HepG2 (cell line): ENCODE data around the gene HDAC10. TPM values are rescaled to one million over a fixed set of nuclear protein-coding genes. Genes with fewer than 3 reads are reported as not detected.

Source experiments
- BATF2 ChIP-seq: sonication (generic); formaldehyde crosslinking; IDR thresholded peaks from 2 replicates; pipeline ENCODE4 v1.8.0; 2022; ENCODE audit warnings: mild to moderate bottlenecking, missing genetic modification reagents, moderate library complexity
- EHMT2 ChIP-seq: fragments of 200-600 bp; sonication (generic); IDR thresholded peaks from 2 replicates; pipeline ENCODE4 v1.7.0; 2017; ENCODE audit warnings: antibody characterized with exemption, low read depth, low read length, borderline replicate concordance
- HNF4A ChIP-seq: sonication (generic); formaldehyde crosslinking; IDR thresholded peaks from 2 replicates; pipeline ENCODE4 v1.4.0; 2020; ENCODE audit warnings: missing genetic modification reagents
- JUND ChIP-seq: sonication (generic); formaldehyde crosslinking; IDR thresholded peaks from 2 replicates; pipeline ENCODE4 v1.8.0; 2022; ENCODE audit warnings: mild to moderate bottlenecking, missing genetic modification reagents
- MEIS2 ChIP-seq: sonication (generic); formaldehyde crosslinking; IDR thresholded peaks from 2 replicates; pipeline ENCODE4 v1.9.0; 2021; ENCODE audit warnings: mild to moderate bottlenecking, missing genetic modification reagents
- MIER2 ChIP-seq: IDR thresholded peaks from 2 replicates; pipeline ENCODE4 v1.6.1; 2016; ENCODE audit warnings: missing biosample characterization, missing genetic modification reagents
- MXD4 ChIP-seq: IDR thresholded peaks from 2 replicates; pipeline ENCODE4 v1.6.1; 2016; ENCODE audit warnings: mild to moderate bottlenecking, missing biosample characterization, missing genetic modification reagents
- NFIB ChIP-seq: sonication (generic); formaldehyde crosslinking; IDR thresholded peaks from 2 replicates; pipeline ENCODE4 v1.9.0; 2021; ENCODE audit warnings: missing genetic modification reagents, mild to moderate bottlenecking, borderline replicate concordance
- NFIC ChIP-seq: IDR thresholded peaks from 2 replicates; pipeline ENCODE4 v1.6.1; 2012; ENCODE audit warnings: mild to moderate bottlenecking, low read length, inconsistent platforms
- RARA ChIP-seq: IDR thresholded peaks from 2 replicates; pipeline ENCODE4 v1.6.1; 2016; ENCODE audit warnings: missing genetic modification reagents, missing compliant biosample characterization
- RBAK ChIP-seq: sonication (generic); formaldehyde crosslinking; IDR thresholded peaks from 2 replicates; pipeline ENCODE4 v1.5.1; 2020; ENCODE audit warnings: mild to moderate bottlenecking, missing genetic modification reagents
- SRY ChIP-seq: sonication (generic); formaldehyde crosslinking; IDR thresholded peaks from 2 replicates; pipeline ENCODE4 v1.8.0; 2022; ENCODE audit warnings: mild to moderate bottlenecking, missing genetic modification reagents
- THAP8 ChIP-seq: sonication (generic); formaldehyde crosslinking; IDR thresholded peaks from 2 replicates; pipeline ENCODE4 v1.5.1; 2020; ENCODE audit warnings: missing genetic modification reagents, mild to moderate bottlenecking, borderline replicate concordance
- TOE1 ChIP-seq: sonication (generic); formaldehyde crosslinking; IDR thresholded peaks from 2 replicates; pipeline ENCODE4 v1.4.0; 2020; ENCODE audit warnings: mild to moderate bottlenecking, missing genetic modification reagents
- ZNF292 ChIP-seq: sonication (generic); formaldehyde crosslinking; IDR thresholded peaks from 2 replicates; pipeline ENCODE4 v1.8.1; 2022; ENCODE audit warnings: mild to moderate bottlenecking, low read depth, missing genetic modification reagents, borderline replicate concordance
- ZNF543 ChIP-seq: sonication (generic); formaldehyde crosslinking; IDR thresholded peaks from 2 replicates; pipeline ENCODE4 v1.4.0; 2020; ENCODE audit warnings: mild to moderate bottlenecking, missing genetic modification reagents
- polyA plus RNA-seq, 8 experiments: library from polyadenylated mRNA; depleted of rRNA in 3 of 8; stranded (reverse) in 7 of 8; unstranded in 1 of 8; fragments of >200 nt; fragmentation: Illumina TruSeq in 4 of 8; extraction: Trizol in 4 of 8; gene quantifications; 2 replicates each; pipeline versions ENCODE4 v1.2.1 to v1.2.3, GENCODE V29; 2011 to 2016; ENCODE audit warnings: low read depth in 4 of 8, missing spikeins in 1 of 8, mixed read lengths in 1 of 8; ENCODE audit not compliant: insufficient read depth in 1 of 8
- total RNA-seq, 5 experiments: library from RNA; depleted of rRNA; stranded (reverse); fragments of >200 nt; fragmentation: Illumina TruSeq; extraction: Trizol; gene quantifications; 2 replicates each; pipeline ENCODE4 v1.2.3, GENCODE V29; 2016; ENCODE audit warnings: low read depth in 1 of 5
- TF ChIP-seq, protein P1 (sequence below): sonication (generic); formaldehyde crosslinking; IDR thresholded peaks from 2 replicates; pipeline ENCODE4 v1.9.0; 2021; ENCODE audit warnings: missing genetic modification reagents, mild to moderate bottlenecking, borderline replicate concordance
- TF ChIP-seq, protein P2 (sequence below): sonication (generic); formaldehyde crosslinking; IDR thresholded peaks from 2 replicates; pipeline ENCODE4 v1.8.1; 2022; ENCODE audit warnings: mild to moderate bottlenecking, missing genetic modification reagents
- TF ChIP-seq, protein P3 (sequence below): IDR thresholded peaks from 2 replicates; pipeline ENCODE4 v1.6.1; 2018; ENCODE audit warnings: missing genetic modification reagents, mild to moderate bottlenecking, missing compliant biosample characterization
- TF ChIP-seq, protein P4 (sequence below): sonication (generic); formaldehyde crosslinking; IDR thresholded peaks from 2 replicates; pipeline ENCODE4 v1.4.0; 2020; ENCODE audit warnings: missing genetic modification reagents, mild to moderate bottlenecking, borderline replicate concordance

The HDAC10 gene
- total and polyA plus RNA-seq, 2 of the 13 experiments (the other 11 are each of a cell fraction or from before 2014, with no cell fraction given), result 13.9 to 14.9 TPM

GRCh38 chr22:50270666-50271394 is 19.8 kb upstream of the HDAC10 start (continued):
- peak; percentile 83; the same call in 1 of the 2 replicates for TF ChIP-seq ZNF543 (CRISPR knock-in tag)
- TF ChIP-seq, protein P1, sequence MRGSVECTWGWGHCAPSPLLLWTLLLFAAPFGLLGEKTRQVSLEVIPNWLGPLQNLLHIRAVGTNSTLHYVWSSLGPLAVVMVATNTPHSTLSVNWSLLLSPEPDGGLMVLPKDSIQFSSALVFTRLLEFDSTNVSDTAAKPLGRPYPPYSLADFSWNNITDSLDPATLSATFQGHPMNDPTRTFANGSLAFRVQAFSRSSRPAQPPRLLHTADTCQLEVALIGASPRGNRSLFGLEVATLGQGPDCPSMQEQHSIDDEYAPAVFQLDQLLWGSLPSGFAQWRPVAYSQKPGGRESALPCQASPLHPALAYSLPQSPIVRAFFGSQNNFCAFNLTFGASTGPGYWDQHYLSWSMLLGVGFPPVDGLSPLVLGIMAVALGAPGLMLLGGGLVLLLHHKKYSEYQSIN, result no peak
- peak; percentile 82; the same call in 1 of the 2 replicates for TF ChIP-seq MXD4 (CRISPR knock-in tag)
- TF ChIP-seq RBAK (CRISPR knock-in tag), result no peak
- no peak for TF ChIP-seq ZNF292 (CRISPR knock-in tag)
- peak; percentile 72 for TF ChIP-seq RARA
- no peak for TF ChIP-seq HNF4A
- TF ChIP-seq, protein P2, sequence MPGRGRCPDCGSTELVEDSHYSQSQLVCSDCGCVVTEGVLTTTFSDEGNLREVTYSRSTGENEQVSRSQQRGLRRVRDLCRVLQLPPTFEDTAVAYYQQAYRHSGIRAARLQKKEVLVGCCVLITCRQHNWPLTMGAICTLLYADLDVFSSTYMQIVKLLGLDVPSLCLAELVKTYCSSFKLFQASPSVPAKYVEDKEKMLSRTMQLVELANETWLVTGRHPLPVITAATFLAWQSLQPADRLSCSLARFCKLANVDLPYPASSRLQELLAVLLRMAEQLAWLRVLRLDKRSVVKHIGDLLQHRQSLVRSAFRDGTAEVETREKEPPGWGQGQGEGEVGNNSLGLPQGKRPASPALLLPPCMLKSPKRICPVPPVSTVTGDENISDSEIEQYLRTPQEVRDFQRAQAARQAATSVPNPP (CRISPR knock-in tag), result no peak
- no peak for TF ChIP-seq THAP8 (CRISPR knock-in tag)
- TF ChIP-seq TOE1 (CRISPR knock-in tag), result no peak
- no peak for TF ChIP-seq JUND
- TF ChIP-seq BATF2 (CRISPR knock-in tag), result peak; percentile 83
- peak; percentile 63 for TF ChIP-seq EHMT2
- TF ChIP-seq SRY, result peak; percentile 90
- peak; percentile 98 for TF ChIP-seq MIER2 (CRISPR knock-in tag)
- TF ChIP-seq, protein P3, sequence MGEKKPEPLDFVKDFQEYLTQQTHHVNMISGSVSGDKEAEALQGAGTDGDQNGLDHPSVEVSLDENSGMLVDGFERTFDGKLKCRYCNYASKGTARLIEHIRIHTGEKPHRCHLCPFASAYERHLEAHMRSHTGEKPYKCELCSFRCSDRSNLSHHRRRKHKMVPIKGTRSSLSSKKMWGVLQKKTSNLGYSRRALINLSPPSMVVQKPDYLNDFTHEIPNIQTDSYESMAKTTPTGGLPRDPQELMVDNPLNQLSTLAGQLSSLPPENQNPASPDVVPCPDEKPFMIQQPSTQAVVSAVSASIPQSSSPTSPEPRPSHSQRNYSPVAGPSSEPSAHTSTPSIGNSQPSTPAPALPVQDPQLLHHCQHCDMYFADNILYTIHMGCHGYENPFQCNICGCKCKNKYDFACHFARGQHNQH, result peak; percentile 71; the same call in 1 of the 2 replicates
- TF ChIP-seq MEIS2, result peak; percentile 92
- TF ChIP-seq NFIC, result no peak
- TF ChIP-seq, protein P4, sequence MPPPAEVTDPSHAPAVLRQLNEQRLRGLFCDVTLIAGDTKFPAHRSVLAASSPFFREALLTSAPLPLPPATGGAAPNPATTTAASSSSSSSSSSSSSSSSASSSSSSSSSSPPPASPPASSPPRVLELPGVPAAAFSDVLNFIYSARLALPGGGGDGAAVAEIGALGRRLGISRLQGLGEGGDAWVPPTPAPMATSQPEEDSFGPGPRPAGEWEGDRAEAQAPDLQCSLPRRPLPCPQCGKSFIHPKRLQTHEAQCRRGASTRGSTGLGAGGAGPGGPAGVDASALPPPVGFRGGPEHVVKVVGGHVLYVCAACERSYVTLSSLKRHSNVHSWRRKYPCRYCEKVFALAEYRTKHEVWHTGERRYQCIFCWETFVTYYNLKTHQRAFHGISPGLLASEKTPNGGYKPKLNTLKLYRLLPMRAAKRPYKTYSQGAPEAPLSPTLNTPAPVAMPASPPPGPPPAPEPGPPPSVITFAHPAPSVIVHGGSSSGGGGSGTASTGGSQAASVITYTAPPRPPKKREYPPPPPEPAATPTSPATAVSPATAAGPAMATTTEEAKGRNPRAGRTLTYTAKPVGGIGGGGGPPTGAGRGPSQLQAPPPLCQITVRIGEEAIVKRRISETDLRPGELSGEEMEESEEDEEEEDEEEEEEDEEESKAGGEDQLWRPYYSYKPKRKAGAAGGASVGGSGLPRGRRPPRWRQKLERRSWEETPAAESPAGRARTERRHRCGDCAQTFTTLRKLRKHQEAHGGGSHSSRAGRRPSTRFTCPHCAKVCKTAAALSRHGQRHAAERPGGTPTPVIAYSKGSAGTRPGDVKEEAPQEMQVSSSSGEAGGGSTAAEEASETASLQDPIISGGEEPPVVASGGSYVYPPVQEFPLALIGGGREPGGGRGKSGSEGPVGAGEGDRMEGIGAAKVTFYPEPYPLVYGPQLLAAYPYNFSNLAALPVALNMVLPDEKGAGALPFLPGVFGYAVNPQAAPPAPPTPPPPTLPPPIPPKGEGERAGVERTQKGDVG (CRISPR knock-in tag), result no peak
- TF ChIP-seq NFIB (CRISPR knock-in tag), result no peak
